NCI-H1436 treated with DMSO at 0.1 percent for 48 hours (cell line): ENCODE results near the gene KLF7.

ENCODE experiments used
- DNase-seq: peaks from one replicate; lab custom pipeline; 2025; lab: John Stamatoyannopoulos, UW

The KLF7 gene

DNA sequence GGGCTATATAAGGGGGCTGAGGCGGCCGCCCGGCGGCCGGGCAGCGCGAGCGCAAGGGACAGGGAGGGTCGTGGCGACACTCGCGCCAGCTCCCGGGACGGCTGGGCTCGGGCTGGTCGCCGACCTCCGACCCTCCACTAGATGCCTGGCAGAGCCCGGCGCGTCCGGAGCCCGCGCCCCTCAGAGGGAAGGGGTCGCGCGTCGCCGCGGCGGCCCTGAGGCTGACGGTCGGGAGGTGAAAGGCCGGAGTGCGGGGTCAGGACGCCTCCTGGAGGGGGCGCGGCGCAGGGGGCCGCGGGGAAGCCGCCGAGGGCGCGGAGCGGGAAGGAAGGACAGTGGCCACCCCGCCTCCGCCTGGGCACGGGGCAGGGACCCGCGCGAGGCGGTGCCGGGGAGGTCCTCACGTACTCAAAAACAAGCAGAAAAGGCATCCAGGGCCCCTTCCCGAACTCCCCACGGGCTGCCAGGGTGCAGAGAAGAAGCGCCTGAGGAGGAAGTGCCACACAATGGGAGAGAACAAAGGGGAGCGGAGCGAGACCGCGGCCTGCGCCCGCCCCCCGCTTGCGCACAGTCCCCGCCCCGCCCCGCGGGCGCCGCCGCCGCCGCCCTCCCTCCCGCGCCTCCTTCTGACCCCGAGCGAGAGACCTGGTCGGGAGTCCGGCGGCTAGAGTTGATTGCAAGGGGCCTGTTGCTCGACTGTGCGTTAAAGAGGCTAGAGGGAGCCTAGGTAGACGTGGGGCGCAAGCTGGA, 776 bp upstream of the KLF7 start:
- no peak for DNase-seq

DNA sequence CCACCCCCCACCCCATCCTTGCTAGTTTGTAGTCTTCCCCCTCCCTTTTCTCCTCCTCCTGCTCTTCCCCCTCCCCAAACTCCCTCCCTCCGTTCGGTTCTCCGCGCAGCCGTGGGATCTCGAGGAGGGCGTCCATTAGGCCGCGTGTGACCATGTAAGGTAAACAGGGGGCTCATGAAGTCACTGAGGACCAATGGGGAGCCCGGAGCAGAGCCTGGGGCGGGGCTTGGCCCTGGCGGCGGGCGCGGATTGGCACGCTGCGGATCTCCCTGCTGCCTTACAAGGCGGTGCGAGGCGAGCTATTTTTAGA, 246 bp upstream of the KLF7 start:
- DNase-seq: peak; percentile 95

DNA sequence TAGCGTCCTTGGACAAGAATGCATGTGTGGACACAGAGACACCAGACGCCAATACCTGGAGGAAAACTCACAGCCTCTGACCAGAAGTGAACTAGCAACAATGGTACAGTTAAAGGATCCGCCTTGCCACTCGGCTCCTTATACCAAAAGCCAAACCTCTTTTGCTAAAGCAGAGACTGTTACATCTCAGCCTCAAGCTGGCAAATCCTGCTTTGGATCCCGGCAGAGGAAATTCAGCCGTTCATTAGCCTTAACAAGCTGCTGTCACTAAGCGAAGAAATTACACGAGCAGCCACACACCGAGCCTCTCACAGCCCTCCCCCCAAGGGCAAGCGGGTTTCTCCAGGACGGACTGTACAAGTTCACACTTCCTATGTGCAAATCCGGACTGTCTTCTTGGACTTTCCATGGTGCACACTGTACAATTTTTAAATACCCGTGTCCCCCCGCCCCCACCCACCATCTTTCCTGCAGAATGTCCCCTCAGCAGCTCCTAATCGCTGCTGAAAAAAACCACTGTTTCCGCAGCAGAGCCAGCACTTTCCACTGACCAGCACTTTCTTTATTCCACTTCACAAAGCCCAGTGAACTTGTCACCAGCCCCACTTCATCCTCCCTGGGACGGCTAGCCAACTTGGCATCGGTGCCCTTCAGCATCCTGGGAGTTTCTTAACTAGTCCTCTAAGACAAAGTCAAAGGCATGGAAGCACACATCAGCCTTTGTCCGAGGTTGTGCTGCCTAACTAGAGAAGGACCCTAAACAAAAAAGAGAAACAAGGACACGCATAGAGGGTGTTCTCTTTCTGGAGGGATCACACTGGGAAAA, 1.5 kb downstream of the KLF7 start:
- DNase-seq: no peak

DNA sequence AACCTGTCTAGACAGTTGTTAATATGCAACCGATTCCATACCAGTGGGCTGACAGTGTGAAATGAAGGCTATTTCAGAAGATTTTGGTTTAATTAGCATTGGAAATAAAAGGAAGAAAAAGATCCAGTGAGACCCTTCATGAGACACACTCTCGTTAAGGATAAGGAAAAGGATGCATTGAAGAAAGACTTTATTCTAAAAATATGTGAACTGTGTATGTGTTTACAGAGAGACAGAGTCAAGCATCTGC, 2.1 kb downstream of the KLF7 start:
- no peak for DNase-seq

GRCh38 chr2:207163053-207163755, 2.5 kb downstream of the KLF7 start:
- no peak for DNase-seq

- no peak for DNase-seq
These were observed 3.4 kb downstream of the KLF7 start for GRCh38 chr2:207162316-207162715.

DNA sequence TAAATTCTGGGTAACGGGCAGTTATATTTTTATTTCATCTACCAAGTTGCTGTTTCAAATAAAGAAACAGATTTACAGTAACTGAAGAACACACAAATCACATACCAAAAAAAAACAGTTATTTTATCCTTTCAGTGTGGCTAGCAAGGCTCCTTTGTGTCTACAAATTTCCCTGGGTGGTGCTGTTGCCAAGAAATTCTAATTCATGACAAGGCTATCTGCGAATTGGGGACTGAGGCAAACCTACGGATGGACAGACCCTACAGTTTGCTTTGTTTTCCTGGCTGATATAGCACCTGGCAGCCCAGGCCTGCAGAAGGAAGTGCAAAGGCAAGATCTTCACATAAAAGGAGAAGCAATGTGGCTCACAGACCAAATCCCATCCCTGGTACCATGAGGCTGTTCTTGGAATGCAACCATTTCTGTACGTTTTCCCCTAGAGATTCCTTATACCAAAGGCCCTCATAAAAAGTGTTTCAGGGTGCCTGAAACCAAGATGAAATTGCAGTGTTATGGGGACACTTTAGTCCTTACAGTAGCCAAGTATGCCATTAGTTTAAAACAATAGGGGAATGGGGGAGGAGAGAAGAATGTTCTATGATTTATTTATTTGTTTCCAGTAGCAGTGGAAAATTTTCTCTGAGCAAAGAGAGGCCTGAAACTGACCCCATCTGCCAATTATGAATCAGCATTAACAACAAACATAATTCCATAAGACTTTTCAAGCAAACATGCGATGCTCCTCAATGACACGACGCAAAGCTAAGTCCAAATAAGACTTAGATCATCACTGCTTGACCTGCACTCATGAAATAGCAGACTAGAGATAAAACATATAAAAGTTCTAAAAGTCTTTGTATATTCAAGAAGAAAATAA, 4.3 kb downstream of the KLF7 start:
- DNase-seq: no peak

DNA sequence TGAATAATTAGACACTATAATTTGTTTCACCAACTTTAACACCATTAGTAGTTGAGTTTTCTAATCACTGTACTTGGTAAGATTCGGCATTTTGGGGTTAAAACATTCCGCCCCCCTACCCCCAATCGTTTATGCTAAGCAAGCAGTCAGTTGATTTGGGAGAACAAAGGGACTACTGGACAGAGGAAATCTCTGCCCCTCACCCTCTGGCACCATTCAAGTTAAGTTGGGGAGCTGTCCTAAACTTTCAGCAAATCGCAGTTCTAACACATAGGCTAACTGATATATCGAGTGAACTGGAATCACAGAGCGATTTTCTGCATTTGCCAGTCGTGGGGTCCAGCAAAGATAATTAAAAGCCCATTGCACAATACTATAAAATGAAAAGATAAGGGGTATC, 5.6 kb downstream of the KLF7 start:
- DNase-seq: no peak

- no peak for DNase-seq
These were observed 6.7 kb downstream of the KLF7 start for GRCh38 chr2:207159002-207159401.

DNA sequence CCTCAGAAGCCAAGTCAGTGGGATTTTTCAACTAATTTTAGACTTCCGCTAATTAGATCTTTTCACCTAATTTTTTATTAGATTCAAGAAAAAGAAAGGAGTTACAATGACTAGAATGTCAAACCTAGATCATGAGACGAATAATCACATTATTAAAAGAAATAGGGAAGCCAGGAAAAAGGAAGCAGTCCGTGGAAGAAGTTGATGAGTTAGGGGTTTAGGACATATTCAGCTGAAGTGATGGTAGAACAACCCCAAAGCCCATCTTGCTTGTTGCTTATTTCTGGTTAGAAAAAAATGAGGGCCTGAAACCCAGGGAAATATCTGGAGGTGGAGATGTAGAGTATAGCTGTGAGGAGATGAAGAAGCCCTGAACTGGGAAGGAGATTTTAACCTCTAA, 8.0 kb downstream of the KLF7 start:
- no peak for DNase-seq

GRCh38 chr2:207157162-207157481, 8.6 kb downstream of the KLF7 start:
- no peak for DNase-seq

- DNase-seq: no peak
These were observed 9.1 kb downstream of the KLF7 start for GRCh38 chr2:207156451-207157161.

GRCh38 chr2:207155516-207156444, 10.0 kb downstream of the KLF7 start:
- no peak for DNase-seq

DNA sequence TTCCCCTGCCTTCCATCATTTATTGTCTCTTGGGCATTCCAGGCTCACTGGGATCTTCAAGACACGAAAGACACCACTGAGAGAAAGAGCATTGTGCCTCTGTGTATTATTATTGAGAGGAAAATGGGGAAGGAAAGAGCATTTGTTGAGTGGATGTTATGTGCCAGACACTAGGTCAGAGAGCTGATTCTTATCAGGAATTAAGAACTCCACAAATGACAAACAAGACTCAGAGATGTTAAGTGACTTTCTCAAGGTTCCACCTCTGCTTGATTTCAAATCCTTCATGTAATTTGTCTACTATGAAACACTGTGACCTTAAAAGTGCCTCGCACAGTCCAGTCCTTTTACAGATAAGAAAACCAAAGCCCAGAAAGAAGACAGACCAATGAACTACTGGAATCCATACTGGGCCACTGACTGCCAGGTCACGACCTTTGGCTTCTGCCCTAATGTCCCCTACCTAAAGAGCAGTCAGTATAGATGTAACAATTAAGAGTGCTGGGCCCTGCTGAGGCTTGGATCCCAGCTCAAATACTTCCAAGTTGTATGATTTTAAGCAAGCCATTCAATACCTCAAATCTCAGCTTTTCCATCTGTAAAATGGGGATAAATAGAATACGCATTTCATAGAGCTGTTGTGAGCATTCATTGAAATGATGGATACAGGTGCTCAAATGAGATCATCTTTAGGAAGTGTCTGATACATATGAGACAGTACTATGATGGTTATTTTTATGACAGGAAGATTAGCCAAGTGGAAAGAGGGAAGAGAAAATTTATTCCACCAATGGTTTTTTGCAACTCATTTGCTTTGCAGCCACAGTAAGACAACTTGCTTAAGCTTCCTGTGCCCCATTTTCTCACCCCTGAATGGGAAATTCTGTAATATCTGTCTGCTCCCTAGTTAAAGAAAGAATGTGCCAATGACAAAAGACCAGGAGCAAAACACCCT, 10.9 kb downstream of the KLF7 start:
- DNase-seq: no peak

- DNase-seq: no peak
These were observed 12.3 kb downstream of the KLF7 start for GRCh38 chr2:207153266-207153975.

- DNase-seq: no peak
These were observed 14.7 kb downstream of the KLF7 start for GRCh38 chr2:207151048-207151447.

GRCh38 chr2:207150284-207150683, 15.5 kb downstream of the KLF7 start:
- DNase-seq: no peak

DNA sequence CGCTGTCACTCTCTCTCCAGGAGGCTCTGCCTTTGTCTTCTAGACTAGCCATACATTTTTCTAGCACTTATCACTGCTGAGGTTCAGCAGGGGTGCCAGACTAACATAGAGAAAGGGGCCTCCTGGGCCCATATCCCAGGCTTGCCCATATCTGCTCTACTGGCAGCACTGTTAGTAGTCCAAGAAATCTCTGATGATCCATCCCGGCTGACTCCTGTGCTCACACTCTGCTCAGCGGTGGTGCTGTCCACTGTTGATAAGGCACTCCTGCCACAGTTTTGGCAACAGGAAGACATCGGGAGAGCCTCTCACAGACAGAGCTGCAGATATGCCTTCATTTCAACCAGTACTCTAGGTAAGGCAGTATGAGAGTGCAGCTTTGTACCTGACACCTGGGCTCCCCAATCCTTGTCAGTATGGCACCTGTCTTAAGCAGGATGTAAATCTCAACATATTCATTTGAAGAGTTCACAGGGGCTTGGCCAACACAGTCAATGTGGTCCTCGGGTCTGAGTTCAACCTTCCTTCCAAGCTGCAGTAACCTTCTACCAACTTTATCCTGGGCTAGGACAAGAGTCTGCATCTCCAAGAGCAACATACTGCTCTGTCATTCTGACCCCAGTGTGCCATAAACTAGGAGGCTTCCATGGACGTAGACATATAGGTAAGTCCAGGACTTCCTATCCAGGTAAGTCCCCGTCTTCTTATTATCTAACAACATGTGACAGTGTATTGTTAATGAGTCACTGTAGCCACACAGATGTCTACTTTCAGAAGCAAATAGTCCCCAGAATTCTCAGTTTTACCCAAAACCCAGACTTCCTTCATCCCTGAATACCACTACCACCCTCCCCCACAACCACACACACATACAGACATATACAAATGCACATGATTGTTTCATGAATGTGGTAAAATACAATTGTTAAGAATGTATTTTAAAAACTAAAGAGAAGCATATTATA, 16.2 kb downstream of the KLF7 start:
- DNase-seq: no peak
